HT-29 (cell line): ENCODE results near the gene SDR42E2. TPM values are rescaled to one million over a fixed set of nuclear protein-coding genes. Genes with fewer than 3 reads are reported as not detected.
A peak's percentile ranks its signal among the peaks of the same experiment; 100 is the strongest.
"Not testable (repeated sequence)": the region's sequence is repeated elsewhere in the genome, so short reads cannot be mapped to it uniquely, and the experiment has no call there.

Experiments used
- DNase-seq: peaks from one replicate; pipeline ENCODE4 v3.0.0-alpha.2; 2015; ENCODE audit warnings: low spot score
- total RNA-seq: library from RNA; depleted of rRNA; stranded (reverse); fragments of >200 nt; shearing (Covaris generic); gene quantifications from 2 replicates; pipeline ENCODE4 v1.2.3, GENCODE V29; 2014

SDR42E2 gene
- total RNA-seq, 1 experiment from 2014 or later = 0.05 TPM

GRCh38 chr16:22161401-22161800, 905 bp upstream of the SDR42E2 start:
- no peak for DNase-seq

GRCh38 chr16:22162656-22163009, 327 bp downstream of the SDR42E2 start:
- DNase-seq = no peak

GRCh38 chr16:22163806-22164205, 1.5 kb downstream of the SDR42E2 start:
- no peak for DNase-seq

DNA sequence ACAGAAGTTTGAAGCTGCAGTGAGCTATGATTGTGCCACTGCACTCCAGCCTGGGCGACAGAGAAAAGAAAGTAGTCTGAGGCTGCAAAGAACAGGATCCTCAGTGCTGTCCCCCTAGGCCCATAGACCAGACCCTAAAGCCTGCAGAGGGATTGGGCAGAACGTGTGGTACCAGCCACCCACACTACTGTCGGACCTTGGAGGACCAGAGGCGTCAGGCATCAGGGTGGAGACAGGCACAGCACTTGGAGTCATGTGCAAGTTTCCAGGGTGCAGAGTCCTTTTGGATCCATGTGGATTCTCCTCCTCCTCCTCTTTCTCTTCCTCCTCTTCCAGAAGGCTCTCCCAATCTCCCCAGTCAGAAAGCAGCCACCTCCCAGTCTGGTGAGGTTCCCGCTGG, 2.2 kb downstream of the SDR42E2 start:
- no peak for DNase-seq

- DNase-seq = no peak
These were observed 3.4 kb downstream of the SDR42E2 start for GRCh38 chr16:22165508-22166285.

- DNase-seq = no peak
These were observed 9.6 kb downstream of the SDR42E2 start for GRCh38 chr16:22171953-22172352.

- DNase-seq = not testable (repeated sequence)
These were observed 10.3 kb downstream of the SDR42E2 start for GRCh38 chr16:22172642-22173041.

GRCh38 chr16:22174642-22175041, 12.3 kb downstream of the SDR42E2 start:
- DNase-seq = no peak

- DNase-seq = no peak
These were observed 15.9 kb downstream of the SDR42E2 start for GRCh38 chr16:22177968-22178930.

GRCh38 chr16:22181426-22181825, 19.1 kb downstream of the SDR42E2 start:
- no peak for DNase-seq

DNA sequence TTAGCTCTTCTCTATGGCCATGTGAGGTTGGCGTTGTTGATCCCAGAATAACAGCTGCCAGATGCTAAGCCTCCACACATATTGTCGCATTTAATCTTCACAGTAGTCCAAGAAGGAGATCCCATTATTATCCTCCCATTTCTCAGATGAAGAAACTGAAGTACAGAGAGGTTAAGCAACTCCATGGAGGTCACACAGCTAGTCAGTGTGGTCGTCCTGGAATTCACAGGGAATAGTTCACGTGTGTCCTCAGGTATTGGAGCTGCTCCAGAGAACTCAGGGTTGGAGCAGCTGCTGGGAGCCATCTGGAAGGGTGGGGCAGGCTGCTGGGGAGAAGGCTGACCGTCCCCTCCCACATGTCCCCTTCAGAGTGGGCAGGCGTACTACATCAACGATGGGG, 19.5 kb downstream of the SDR42E2 start:
- no peak for DNase-seq

GRCh38 chr16:22183335-22183734, 21.0 kb downstream of the SDR42E2 start:
- no peak for DNase-seq

- DNase-seq = no peak
These were observed 21.8 kb downstream of the SDR42E2 start for GRCh38 chr16:22183901-22184614.

- DNase-seq = no peak
These were observed 22.3 kb downstream of the SDR42E2 start for GRCh38 chr16:22184615-22184968.

GRCh38 chr16:22186517-22186916, 24.2 kb downstream of the SDR42E2 start:
- no peak for DNase-seq

- no peak for DNase-seq
These were observed 25.9 kb downstream of the SDR42E2 start for GRCh38 chr16:22188267-22188594.

DNA sequence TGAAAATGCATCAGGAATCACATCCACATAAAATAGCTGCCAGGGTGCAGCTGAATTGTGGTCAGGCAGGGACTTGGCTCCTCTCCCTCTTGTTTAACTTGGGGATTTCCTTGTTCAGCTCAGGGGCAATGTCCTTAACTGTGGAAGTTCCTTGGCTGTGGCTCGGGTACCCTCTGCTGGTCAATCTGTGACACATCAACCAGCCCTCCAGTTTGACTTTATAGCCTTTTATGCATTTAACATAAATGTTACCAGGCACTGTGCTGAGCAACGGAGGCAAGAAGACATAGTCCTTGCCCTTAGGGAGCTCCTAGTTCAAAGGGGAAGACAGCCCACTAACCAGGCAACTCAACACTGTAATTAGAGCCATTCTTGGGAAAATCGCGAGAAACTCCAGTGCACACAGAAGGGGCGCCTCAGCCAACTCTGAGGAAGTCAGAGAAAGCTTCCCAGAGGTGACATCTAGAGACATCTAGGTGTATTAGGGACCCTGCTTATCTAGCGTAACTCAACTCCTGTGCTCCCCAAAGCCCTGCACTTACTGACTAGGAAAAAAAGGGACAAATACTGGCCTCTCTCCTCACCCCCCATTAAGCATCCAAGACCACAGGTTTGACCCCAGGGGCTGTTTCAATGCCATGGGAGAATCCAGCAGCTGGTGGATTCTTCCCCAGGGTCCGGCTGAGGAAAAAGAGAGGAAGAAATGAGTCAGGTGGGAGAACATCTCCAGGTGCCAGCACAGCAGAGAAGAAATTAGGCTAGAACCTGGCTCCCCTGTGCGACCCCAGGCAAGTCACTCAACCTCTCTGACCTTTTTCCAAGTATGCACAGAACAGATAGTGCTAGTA, 26.5 kb downstream of the SDR42E2 start:
- DNase-seq = peak; percentile 90

DNA sequence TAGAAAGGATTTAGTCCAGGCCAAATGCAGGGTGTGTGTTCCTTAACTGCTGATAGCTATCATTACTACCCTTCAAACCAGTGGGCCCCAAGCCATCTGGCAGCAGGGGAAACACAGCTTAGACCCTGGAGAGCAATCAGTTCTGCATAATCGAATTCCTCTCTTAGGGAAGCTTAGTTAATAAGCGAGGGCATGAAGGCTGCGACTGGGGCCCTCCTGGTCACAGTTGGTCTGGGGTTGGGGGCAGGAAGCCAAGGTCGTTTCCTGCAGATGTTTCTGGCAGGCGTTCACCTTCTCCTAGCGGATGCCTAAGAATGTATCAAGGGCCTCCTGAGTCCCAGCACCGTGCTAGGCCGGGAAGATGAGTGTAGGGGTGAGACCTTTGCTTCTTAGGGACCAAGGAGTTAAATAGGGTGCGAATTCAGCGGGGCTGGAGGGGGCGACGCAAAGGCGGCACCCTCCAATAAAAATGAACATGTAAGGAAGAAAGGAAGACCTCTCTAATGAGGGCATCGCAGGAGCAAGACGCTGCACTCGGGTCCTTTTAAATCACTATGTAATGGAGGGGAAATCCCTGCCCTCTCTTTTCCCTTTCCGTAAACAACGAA, 27.3 kb downstream of the SDR42E2 start:
- no peak for DNase-seq

DNA sequence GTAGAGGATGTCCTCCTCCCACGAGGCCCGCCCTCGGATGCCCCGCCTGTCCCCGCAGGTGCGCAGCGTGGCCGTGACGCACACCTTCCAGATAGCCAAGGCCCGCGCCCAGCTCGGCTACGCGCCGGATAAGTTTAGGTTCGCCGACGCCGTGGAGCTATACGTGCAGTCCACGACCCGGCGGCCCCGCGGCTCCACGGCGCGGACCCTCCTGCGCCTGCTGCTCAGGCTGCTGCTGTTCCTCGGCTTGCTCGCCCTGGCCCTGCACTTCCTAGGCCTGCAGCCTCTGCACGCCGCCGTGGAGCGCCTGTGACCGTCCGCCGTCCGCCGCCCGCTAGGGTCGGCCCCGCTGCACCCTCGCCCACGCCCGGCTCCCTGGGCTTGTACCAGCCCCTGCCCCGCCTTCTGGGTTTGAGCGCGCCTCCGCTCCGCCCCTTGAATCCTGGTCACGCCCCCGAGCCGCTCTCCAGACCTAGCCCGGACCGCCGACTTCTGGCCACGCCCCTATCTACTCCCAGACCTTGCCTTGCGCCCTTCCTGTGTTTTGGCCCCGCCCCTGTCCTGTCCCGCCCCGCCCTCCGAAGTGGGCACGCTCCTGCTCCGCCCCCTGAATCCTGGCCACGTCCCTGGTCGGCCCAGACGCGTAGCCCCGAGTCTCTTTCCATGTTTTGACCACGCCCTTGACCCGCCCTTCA, 27.9 kb downstream of the SDR42E2 start:
- peak; percentile 50 for DNase-seq
